HEK293 (cell line): ENCODE results near the gene LELP1.

Source experiments
- CTCF ChIA-PET: fragments of 350-600 bp; formaldehyde crosslinking; extraction: SDS; loops from one replicate; lab custom pipeline; 2021; ENCODE audit warnings: antibody characterized with exemption; lab: Yijun Ruan, JAX
- POLR2A ChIA-PET: fragments of 300-600 bp; formaldehyde crosslinking; extraction: SDS; loops from one replicate; lab custom pipeline; 2020; ENCODE audit warnings: antibody characterized with exemption, inconsistent platforms; lab: Yijun Ruan, JAX
- H3K27ac ChIP-seq: fragments of 200-500 bp; sonication (Bioruptor generic); 2 replicates; pipeline ENCODE4 v1.5.1; 2014; ENCODE audit warnings: low read depth, low read length, control low read depth, inconsistent platforms; ENCODE audit errors: extremely low read depth
- H3K36me3 ChIP-seq, 2 experiments: fragments of 200-500 bp in 1 of 2; sonication (Bioruptor generic) in 1 of 2; 1 replicate in 1 of 2; 2 replicates in 1 of 2; pipeline ENCODE4 v1.5.1; 2014 to 2017; ENCODE audit warnings: inconsistent platforms in 2 of 2, low read length in 2 of 2; ENCODE audit not compliant: control insufficient read depth in 2 of 2, insufficient read depth in 1 of 2
- H3K4me1 ChIP-seq: fragments of 200-500 bp; sonication (Bioruptor generic); 2 replicates; pipeline ENCODE4 v1.5.1; 2014; ENCODE audit warnings: mild to moderate bottlenecking, low read length, inconsistent platforms; ENCODE audit not compliant: control insufficient read depth, insufficient read depth
- H3K4me3 ChIP-seq: 2 replicates; pipeline ENCODE4 v1.5.1; 2011; ENCODE audit warnings: low read depth, mild to moderate bottlenecking, control low read depth, low read length, moderate library complexity
- H3K9me3 ChIP-seq: fragments of 200-500 bp; sonication (Bioruptor generic); 2 replicates; pipeline ENCODE4 v1.5.1; 2014; ENCODE audit warnings: low read depth, low read length, inconsistent platforms; ENCODE audit not compliant: control insufficient read depth, insufficient read depth
- KLF10 ChIP-seq: fragments of 450-650 bp; IDR thresholded peaks from 2 replicates; pipeline ENCODE4 v1.5.1; 2018; ENCODE audit warnings: missing biosample characterization, mild to moderate bottlenecking, missing genetic modification characterization
- RBAK ChIP-seq: fragments of 450-650 bp; formaldehyde crosslinking; IDR thresholded peaks from 2 replicates; pipeline ENCODE4 v1.5.1; 2016; ENCODE audit warnings: missing biosample characterization, missing genetic modification characterization
- SP3 ChIP-seq: fragments of 450-650 bp; formaldehyde crosslinking; IDR thresholded peaks from 2 replicates; pipeline ENCODE4 v1.5.1; 2016; ENCODE audit warnings: missing biosample characterization, missing genetic modification characterization
- ZIC2 ChIP-seq: fragments of 450-650 bp; formaldehyde crosslinking; IDR thresholded peaks from 2 replicates; pipeline ENCODE4 v1.5.1; 2016; ENCODE audit warnings: missing biosample characterization, missing genetic modification characterization
- ZNF121 ChIP-seq: fragments of 450-650 bp; formaldehyde crosslinking; IDR thresholded peaks from 2 replicates; pipeline ENCODE4 v1.5.1; 2016; ENCODE audit warnings: missing biosample characterization, missing genetic modification characterization
- ZNF140 ChIP-seq: fragments of 450-650 bp; formaldehyde crosslinking; IDR thresholded peaks from 2 replicates; pipeline ENCODE4 v1.5.1; 2016; ENCODE audit warnings: missing biosample characterization, missing genetic modification characterization
- ZNF155 ChIP-seq: fragments of 450-650 bp; formaldehyde crosslinking; IDR thresholded peaks from 2 replicates; pipeline ENCODE4 v1.5.1; 2016; ENCODE audit warnings: missing biosample characterization, missing genetic modification characterization
- ZNF354C ChIP-seq: fragments of 450-650 bp; formaldehyde crosslinking; IDR thresholded peaks from 2 replicates; pipeline ENCODE4 v1.5.1; 2016; ENCODE audit warnings: missing biosample characterization, missing genetic modification characterization, low read depth, borderline replicate concordance
- ZNF366 ChIP-seq: fragments of 450-650 bp; formaldehyde crosslinking; conservative IDR thresholded peaks from 2 replicates; pipeline ENCODE4 v1.5.1; 2016; ENCODE audit warnings: missing biosample characterization, missing genetic modification characterization
- ZNF391 ChIP-seq: fragments of 450-650 bp; formaldehyde crosslinking; IDR thresholded peaks from 2 replicates; pipeline ENCODE4 v1.5.1; 2016; ENCODE audit warnings: low read depth, missing biosample characterization, missing genetic modification characterization, borderline replicate concordance
- ZNF501 ChIP-seq: fragments of 450-650 bp; formaldehyde crosslinking; IDR thresholded peaks from 2 replicates; pipeline ENCODE4 v1.5.1; 2016; ENCODE audit warnings: missing biosample characterization, missing genetic modification characterization
- ZNF548 ChIP-seq: fragments of 450-650 bp; formaldehyde crosslinking; IDR thresholded peaks from 2 replicates; pipeline ENCODE4 v1.5.1; 2016; ENCODE audit warnings: missing biosample characterization, missing genetic modification characterization
- ZNF571 ChIP-seq: fragments of 450-650 bp; formaldehyde crosslinking; IDR thresholded peaks from 2 replicates; pipeline ENCODE4 v1.5.0; 2017; ENCODE audit warnings: missing biosample characterization, missing genetic modification characterization
- ZNF701 ChIP-seq: fragments of 450-650 bp; formaldehyde crosslinking; IDR thresholded peaks from 2 replicates; pipeline ENCODE4 v1.5.1; 2016; ENCODE audit warnings: missing biosample characterization, missing genetic modification characterization
- ZSCAN23 ChIP-seq: fragments of 450-650 bp; formaldehyde crosslinking; IDR thresholded peaks from 2 replicates; pipeline ENCODE4 v1.5.1; 2016; ENCODE audit warnings: missing biosample characterization, missing genetic modification characterization
- TF ChIP-seq, protein P1 (sequence below): fragments of 450-650 bp; IDR thresholded peaks from 2 replicates; pipeline ENCODE4 v1.5.1; 2018; ENCODE audit warnings: missing biosample characterization, missing genetic modification characterization
- TF ChIP-seq, protein P2 (sequence below): fragments of 450-650 bp; formaldehyde crosslinking; IDR thresholded peaks from 2 replicates; pipeline ENCODE4 v1.5.1; 2016; ENCODE audit warnings: missing biosample characterization, missing genetic modification characterization
- TF ChIP-seq, protein P3 (sequence below): fragments of 450-650 bp; formaldehyde crosslinking; IDR thresholded peaks from 2 replicates; pipeline ENCODE4 v1.5.1; 2016; ENCODE audit warnings: missing biosample characterization, missing genetic modification characterization
- TF ChIP-seq, protein P4 (sequence below): fragments of 450-650 bp; formaldehyde crosslinking; IDR thresholded peaks from 2 replicates; pipeline ENCODE4 v1.5.1; 2016; ENCODE audit warnings: missing biosample characterization, missing genetic modification characterization, borderline replicate concordance
- TF ChIP-seq, protein P5 (sequence below): fragments of 450-650 bp; formaldehyde crosslinking; conservative IDR thresholded peaks from 2 replicates; pipeline ENCODE4 v1.5.1; 2016; ENCODE audit warnings: low read depth, missing biosample characterization, missing genetic modification characterization

Gene LELP1

DNA sequence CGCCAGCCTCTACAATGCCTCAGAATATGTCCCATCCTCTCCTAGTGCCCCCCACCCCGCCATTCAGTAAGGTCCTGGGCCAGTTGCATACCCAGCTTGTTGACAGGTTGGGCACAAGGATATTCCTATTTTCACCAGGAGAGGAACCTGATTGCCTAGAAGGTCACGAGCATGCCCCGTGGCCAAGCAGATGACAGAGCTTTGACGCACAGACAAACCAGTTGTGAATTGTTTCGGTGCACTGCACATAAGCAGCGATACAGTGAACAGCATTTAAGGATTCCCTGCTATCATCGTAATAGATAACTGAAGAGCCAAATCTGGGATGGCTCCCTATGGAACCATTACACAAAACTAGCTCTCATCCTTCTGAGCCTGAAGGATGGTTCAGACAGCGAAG lies 3.4 kb downstream of the LELP1 start:
- Histone ChIP-seq H3K27ac (no peak overlapping the region), H3K36me3 (no peaks in the 10 kb centered on the region), H3K9me3 (no peaks in the 10 kb centered on the region), H3K4me3 (no peak overlapping the region), H3K4me1 (no peaks in the 10 kb centered on the region)
- POLR2A ChIA-PET: no interaction called here
- TF ChIP-seq, protein P1, sequence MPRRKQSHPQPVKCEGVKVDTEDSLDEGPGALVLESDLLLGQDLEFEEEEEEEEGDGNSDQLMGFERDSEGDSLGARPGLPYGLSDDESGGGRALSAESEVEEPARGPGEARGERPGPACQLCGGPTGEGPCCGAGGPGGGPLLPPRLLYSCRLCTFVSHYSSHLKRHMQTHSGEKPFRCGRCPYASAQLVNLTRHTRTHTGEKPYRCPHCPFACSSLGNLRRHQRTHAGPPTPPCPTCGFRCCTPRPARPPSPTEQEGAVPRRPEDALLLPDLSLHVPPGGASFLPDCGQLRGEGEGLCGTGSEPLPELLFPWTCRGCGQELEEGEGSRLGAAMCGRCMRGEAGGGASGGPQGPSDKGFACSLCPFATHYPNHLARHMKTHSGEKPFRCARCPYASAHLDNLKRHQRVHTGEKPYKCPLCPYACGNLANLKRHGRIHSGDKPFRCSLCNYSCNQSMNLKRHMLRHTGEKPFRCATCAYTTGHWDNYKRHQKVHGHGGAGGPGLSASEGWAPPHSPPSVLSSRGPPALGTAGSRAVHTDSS: no peak
- TF ChIP-seq, protein P2, sequence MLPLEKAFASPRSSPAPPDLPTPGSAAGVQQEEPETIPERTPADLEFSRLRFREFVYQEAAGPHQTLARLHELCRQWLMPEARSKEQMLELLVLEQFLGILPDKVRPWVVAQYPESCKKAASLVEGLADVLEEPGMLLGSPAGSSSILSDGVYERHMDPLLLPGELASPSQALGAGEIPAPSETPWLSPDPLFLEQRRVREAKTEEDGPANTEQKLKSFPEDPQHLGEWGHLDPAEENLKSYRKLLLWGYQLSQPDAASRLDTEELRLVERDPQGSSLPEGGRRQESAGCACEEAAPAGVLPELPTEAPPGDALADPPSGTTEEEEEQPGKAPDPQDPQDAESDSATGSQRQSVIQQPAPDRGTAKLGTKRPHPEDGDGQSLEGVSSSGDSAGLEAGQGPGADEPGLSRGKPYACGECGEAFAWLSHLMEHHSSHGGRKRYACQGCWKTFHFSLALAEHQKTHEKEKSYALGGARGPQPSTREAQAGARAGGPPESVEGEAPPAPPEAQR (tag by site-specific recombination): no peak
- TF ChIP-seq ZNF548 (no peak), ZNF366 (tag by site-specific recombination) (no peak), ZNF701 (tag by site-specific recombination) (no peak), ZNF391 (tag by site-specific recombination) (no peak), ZIC2 (tag by site-specific recombination) (no peak), ZNF501 (tag by site-specific recombination) (no peak), ZNF571 (no peak), ZNF121 (tag by site-specific recombination) (no peak)
- TF ChIP-seq, protein P3, sequence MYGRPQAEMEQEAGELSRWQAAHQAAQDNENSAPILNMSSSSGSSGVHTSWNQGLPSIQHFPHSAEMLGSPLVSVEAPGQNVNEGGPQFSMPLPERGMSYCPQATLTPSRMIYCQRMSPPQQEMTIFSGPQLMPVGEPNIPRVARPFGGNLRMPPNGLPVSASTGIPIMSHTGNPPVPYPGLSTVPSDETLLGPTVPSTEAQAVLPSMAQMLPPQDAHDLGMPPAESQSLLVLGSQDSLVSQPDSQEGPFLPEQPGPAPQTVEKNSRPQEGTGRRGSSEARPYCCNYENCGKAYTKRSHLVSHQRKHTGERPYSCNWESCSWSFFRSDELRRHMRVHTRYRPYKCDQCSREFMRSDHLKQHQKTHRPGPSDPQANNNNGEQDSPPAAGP (tag by site-specific recombination): no peak
- TF ChIP-seq, protein P4, sequence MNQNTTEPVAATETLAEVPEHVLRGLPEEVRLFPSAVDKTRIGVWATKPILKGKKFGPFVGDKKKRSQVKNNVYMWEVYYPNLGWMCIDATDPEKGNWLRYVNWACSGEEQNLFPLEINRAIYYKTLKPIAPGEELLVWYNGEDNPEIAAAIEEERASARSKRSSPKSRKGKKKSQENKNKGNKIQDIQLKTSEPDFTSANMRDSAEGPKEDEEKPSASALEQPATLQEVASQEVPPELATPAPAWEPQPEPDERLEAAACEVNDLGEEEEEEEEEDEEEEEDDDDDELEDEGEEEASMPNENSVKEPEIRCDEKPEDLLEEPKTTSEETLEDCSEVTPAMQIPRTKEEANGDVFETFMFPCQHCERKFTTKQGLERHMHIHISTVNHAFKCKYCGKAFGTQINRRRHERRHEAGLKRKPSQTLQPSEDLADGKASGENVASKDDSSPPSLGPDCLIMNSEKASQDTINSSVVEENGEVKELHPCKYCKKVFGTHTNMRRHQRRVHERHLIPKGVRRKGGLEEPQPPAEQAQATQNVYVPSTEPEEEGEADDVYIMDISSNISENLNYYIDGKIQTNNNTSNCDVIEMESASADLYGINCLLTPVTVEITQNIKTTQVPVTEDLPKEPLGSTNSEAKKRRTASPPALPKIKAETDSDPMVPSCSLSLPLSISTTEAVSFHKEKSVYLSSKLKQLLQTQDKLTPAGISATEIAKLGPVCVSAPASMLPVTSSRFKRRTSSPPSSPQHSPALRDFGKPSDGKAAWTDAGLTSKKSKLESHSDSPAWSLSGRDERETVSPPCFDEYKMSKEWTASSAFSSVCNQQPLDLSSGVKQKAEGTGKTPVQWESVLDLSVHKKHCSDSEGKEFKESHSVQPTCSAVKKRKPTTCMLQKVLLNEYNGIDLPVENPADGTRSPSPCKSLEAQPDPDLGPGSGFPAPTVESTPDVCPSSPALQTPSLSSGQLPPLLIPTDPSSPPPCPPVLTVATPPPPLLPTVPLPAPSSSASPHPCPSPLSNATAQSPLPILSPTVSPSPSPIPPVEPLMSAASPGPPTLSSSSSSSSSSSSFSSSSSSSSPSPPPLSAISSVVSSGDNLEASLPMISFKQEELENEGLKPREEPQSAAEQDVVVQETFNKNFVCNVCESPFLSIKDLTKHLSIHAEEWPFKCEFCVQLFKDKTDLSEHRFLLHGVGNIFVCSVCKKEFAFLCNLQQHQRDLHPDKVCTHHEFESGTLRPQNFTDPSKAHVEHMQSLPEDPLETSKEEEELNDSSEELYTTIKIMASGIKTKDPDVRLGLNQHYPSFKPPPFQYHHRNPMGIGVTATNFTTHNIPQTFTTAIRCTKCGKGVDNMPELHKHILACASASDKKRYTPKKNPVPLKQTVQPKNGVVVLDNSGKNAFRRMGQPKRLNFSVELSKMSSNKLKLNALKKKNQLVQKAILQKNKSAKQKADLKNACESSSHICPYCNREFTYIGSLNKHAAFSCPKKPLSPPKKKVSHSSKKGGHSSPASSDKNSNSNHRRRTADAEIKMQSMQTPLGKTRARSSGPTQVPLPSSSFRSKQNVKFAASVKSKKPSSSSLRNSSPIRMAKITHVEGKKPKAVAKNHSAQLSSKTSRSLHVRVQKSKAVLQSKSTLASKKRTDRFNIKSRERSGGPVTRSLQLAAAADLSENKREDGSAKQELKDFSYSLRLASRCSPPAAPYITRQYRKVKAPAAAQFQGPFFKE (tag by site-specific recombination): no peak
- TF ChIP-seq, all 188 proteins: peak for 0
- CTCF ChIA-PET: interaction anchor here (0.6 kb wide), 1 partner anchor 291 kb away, joined by 3 read pairs; no protein-coding TSS in a partner anchor

DNA sequence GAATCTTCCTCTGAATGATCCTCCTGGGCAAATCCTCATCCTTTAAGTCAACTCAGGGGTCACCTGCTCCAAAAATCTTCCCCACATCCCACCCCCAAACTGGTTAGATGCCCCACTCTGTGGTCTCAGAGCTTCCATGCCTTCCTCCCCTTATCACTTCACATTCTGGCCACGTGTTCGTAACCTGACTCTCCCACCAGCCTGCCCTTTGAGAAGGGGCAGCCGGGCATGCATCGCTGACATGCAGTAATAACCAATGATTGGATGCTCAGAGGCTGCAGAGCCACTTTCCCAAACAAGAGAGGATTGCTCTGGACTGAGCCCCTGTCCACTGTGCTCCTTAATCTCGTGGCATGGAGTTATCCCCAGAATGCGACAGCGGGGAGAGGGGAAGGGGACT lies 7.0 kb downstream of the LELP1 start:
- POLR2A ChIA-PET: no interaction called here
- H3K4me3 ChIP-seq: no peak overlapping the region
- no peak overlapping the region for H3K27ac ChIP-seq
- H3K9me3 ChIP-seq: no peaks in the 10 kb centered on the region
- CTCF ChIA-PET: interaction anchor here (1.2 kb wide), 1 partner anchor 14 kb away, joined by 5 read pairs; no protein-coding TSS in a partner anchor
- TF ChIP-seq ZNF155 (tag by site-specific recombination) (no peak), ZNF571 (no peak), RBAK (no peak), ZNF354C (tag by site-specific recombination) (no peak), SP3 (no peak), ZSCAN23 (tag by site-specific recombination) (no peak), KLF10 (tag by site-specific recombination) (no peak), ZNF140 (tag by site-specific recombination) (no peak)
- TF ChIP-seq, protein P5, sequence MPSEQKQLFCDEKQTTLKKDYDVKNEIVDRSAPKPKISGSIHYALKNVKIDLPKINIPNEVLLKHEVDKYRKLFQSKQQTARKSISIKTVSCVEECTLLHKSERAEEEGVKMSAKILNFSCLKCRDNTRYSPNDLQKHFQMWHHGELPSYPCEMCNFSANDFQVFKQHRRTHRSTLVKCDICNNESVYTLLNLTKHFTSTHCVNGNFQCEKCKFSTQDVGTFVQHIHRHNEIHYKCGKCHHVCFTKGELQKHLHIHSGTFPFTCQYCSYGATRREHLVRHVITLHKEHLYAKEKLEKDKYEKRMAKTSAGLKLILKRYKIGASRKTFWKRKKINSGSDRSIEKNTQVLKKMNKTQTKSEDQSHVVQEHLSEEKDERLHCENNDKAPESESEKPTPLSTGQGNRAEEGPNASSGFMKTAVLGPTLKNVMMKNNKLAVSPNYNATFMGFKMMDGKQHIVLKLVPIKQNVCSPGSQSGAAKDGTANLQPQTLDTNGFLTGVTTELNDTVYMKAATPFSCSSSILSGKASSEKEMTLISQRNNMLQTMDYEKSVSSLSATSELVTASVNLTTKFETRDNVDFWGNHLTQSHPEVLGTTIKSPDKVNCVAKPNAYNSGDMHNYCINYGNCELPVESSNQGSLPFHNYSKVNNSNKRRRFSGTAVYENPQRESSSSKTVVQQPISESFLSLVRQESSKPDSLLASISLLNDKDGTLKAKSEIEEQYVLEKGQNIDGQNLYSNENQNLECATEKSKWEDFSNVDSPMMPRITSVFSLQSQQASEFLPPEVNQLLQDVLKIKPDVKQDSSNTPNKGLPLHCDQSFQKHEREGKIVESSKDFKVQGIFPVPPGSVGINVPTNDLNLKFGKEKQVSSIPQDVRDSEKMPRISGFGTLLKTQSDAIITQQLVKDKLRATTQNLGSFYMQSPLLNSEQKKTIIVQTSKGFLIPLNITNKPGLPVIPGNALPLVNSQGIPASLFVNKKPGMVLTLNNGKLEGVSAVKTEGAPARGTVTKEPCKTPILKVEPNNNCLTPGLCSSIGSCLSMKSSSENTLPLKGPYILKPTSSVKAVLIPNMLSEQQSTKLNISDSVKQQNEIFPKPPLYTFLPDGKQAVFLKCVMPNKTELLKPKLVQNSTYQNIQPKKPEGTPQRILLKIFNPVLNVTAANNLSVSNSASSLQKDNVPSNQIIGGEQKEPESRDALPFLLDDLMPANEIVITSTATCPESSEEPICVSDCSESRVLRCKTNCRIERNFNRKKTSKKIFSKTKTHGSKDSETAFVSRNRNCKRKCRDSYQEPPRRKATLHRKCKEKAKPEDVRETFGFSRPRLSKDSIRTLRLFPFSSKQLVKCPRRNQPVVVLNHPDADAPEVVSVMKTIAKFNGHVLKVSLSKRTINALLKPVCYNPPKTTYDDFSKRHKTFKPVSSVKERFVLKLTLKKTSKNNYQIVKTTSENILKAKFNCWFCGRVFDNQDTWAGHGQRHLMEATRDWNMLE: no peak
- no peaks in the 10 kb centered on the region for H3K4me1 ChIP-seq
- H3K36me3 ChIP-seq: no peaks in the 10 kb centered on the region
